ENCODE results near the gene ZSCAN21.

ZSCAN21 gene

GRCh38 chr7:100024020-100024619, 25.5 kb upstream of the ZSCAN21 start:
- in situ Hi-C loops (cut with MboI; ENCODE audit: low sequenced_read_pairs): no loop called here

- in situ Hi-C loops (cut with MboI; ENCODE audit: low sequenced_read_pairs): no loop called here
Observed at GRCh38 chr7:100027197-100027596, 22.4 kb upstream of the ZSCAN21 start.

- in situ Hi-C loops (cut with MboI; ENCODE audit: low sequenced_read_pairs): no loop called here
Observed at GRCh38 chr7:100029596-100029995, 20.0 kb upstream of the ZSCAN21 start.

GRCh38 chr7:100033526-100033925, 16.0 kb upstream of the ZSCAN21 start:
- in situ Hi-C loops (cut with MboI; ENCODE audit: low sequenced_read_pairs): no loop called here

GRCh38 chr7:100034871-100035510, 14.6 kb upstream of the ZSCAN21 start:
- in situ Hi-C loops (cut with MboI; ENCODE audit: low sequenced_read_pairs): no loop called here

GRCh38 chr7:100035876-100036275, 13.7 kb upstream of the ZSCAN21 start:
- in situ Hi-C loops (cut with MboI; ENCODE audit: low sequenced_read_pairs): no loop called here

- in situ Hi-C loops (cut with MboI; ENCODE audit: low sequenced_read_pairs): no loop called here
Observed at GRCh38 chr7:100038326-100038725, 11.2 kb upstream of the ZSCAN21 start.

GRCh38 chr7:100040575-100040974, 9.0 kb upstream of the ZSCAN21 start:
- in situ Hi-C loops (cut with MboI; ENCODE audit: low sequenced_read_pairs): no loop called here

- in situ Hi-C loops (cut with MboI; ENCODE audit: low sequenced_read_pairs): no loop called here
Observed at GRCh38 chr7:100044718-100045117, 4.9 kb upstream of the ZSCAN21 start.

- in situ Hi-C loops (cut with MboI; ENCODE audit: low sequenced_read_pairs): no loop called here
Observed at GRCh38 chr7:100048680-100049079, 894 bp upstream of the ZSCAN21 start.

- in situ Hi-C loops (cut with MboI; ENCODE audit: low sequenced_read_pairs): no loop called here
Observed at GRCh38 chr7:100051611-100052010, 2.0 kb downstream of the ZSCAN21 start.

GRCh38 chr7:100053215-100053614, 3.6 kb downstream of the ZSCAN21 start:
- in situ Hi-C loops (cut with MboI; ENCODE audit: low sequenced_read_pairs): no loop called here

- in situ Hi-C loops (cut with MboI; ENCODE audit: low sequenced_read_pairs): no loop called here
Observed at GRCh38 chr7:100057006-100057405, 7.4 kb downstream of the ZSCAN21 start.

GRCh38 chr7:100059251-100059739, 9.7 kb downstream of the ZSCAN21 start:
- in situ Hi-C loops (cut with MboI; ENCODE audit: low sequenced_read_pairs): no loop called here

- in situ Hi-C loops (cut with MboI; ENCODE audit: low sequenced_read_pairs): no loop called here
Observed at GRCh38 chr7:100061518-100062193, 12.1 kb downstream of the ZSCAN21 start.

- in situ Hi-C loops (cut with MboI; ENCODE audit: low sequenced_read_pairs): no loop called here
Observed at GRCh38 chr7:100063376-100063775, 13.8 kb downstream of the ZSCAN21 start.

GRCh38 chr7:100064162-100064561, 14.6 kb downstream of the ZSCAN21 start:
- in situ Hi-C loops (cut with MboI; ENCODE audit: low sequenced_read_pairs): no loop called here

- in situ Hi-C loops (cut with MboI; ENCODE audit: low sequenced_read_pairs): no loop called here
Observed at GRCh38 chr7:100065452-100066186, 16.0 kb downstream of the ZSCAN21 start.

- in situ Hi-C loops (cut with MboI; ENCODE audit: low sequenced_read_pairs): no loop called here
Observed at GRCh38 chr7:100066953-100067352, 17.4 kb downstream of the ZSCAN21 start.

- in situ Hi-C loops (cut with MboI; ENCODE audit: low sequenced_read_pairs): no loop called here
Observed at GRCh38 chr7:100069991-100070390, 20.4 kb downstream of the ZSCAN21 start.

GRCh38 chr7:100071018-100071723, 21.6 kb downstream of the ZSCAN21 start:
- in situ Hi-C loops (cut with MboI; ENCODE audit: low sequenced_read_pairs): no loop called here
